ENCODE results near the gene NUP107. TPM values are rescaled to one million over a fixed set of nuclear protein-coding genes. Genes with fewer than 3 reads are reported as not detected.

NUP107 gene
- total RNA-seq, 4 donors from 2014 or later: 6.4 to 29.2 (median 22.6) TPM

- whole genome bisulfite sequencing, 2 donors (ENCODE audit: low coverage in 1 of 2): 91 to 100% methylated on average over 1 of the region's 1 CpG
- DNase-seq: no peak
- H3K27me3 ChIP-seq: no peaks in the 10 kb centered on the region
- H3K4me1 ChIP-seq: peaks cover 0 to 70% (median 25%) of the 10 kb centered on the region in 4 donors
- H3K4me3 ChIP-seq: no peak overlapping the region
- no peaks in the 10 kb centered on the region for H3K36me3 ChIP-seq
- in situ Hi-C loops (cut with MboI; ENCODE audit: low pct_ligation_motif_present in 1 of 4, low pct_unique_long_range_greater_than_20kb in 1 of 4, low sequenced_read_pairs in 3 of 4): no loop called here
- H3K9me3 ChIP-seq: no peaks in the 10 kb centered on the region
- no peak overlapping the region for H3K27ac ChIP-seq
- TF ChIP-seq EP300 (IDR thresholded peaks at IDR 0.05; ENCODE audit: low read depth) (no peak), POLR2AphosphoS5 (IDR thresholded peaks at IDR 0.05) (no peak), POLR2A (IDR thresholded peaks at IDR 0.05) (no peak), CTCF (IDR thresholded peaks at IDR 0.05) (no peak)
- intact Hi-C loops (cut with DNase I; ENCODE audit: low total_unique reads): no loop called here
These were observed 47.4 kb upstream of the NUP107 start for GRCh38 chr12:68639396-68639767.

GRCh38 chr12:68641138-68641537 lies 45.6 kb upstream of the NUP107 start:
- intact Hi-C loops (cut with DNase I; ENCODE audit: low total_unique reads) (no loop called here), in situ Hi-C loops (cut with MboI; ENCODE audit: low pct_ligation_motif_present in 1 of 4, low pct_unique_long_range_greater_than_20kb in 1 of 4, low sequenced_read_pairs in 3 of 4) (no loop called here)
- Histone ChIP-seq H3K27ac (peak overlapping the region in 1 of 4 donors; percentile 18), H3K36me3 (no peaks in the 10 kb centered on the region), H3K4me3 (no peak overlapping the region), H3K27me3 (no peaks in the 10 kb centered on the region), H3K4me1 (peaks cover 0 to 58% (median 22%) of the 10 kb centered on the region in 4 donors), H3K9me3 (no peaks in the 10 kb centered on the region)
- TF ChIP-seq POLR2A (IDR thresholded peaks at IDR 0.05): no peak
- no peak for TF ChIP-seq EP300 (IDR thresholded peaks at IDR 0.05; ENCODE audit: low read depth)
- TF ChIP-seq CTCF (IDR thresholded peaks at IDR 0.05): no peak
- TF ChIP-seq POLR2AphosphoS5 (IDR thresholded peaks at IDR 0.05): no peak
- 44 to 50% methylated on average over 5 of the region's 5 CpGs for WGBS, 2 donors (ENCODE audit: low coverage in 1 of 2)
- peak; percentile 34 for DNase-seq

- intact Hi-C loops (cut with DNase I; ENCODE audit: low total_unique reads): no loop called here
- Histone ChIP-seq H3K4me3 (no peak overlapping the region), H3K27ac (no peak overlapping the region), H3K9me3 (no peaks in the 10 kb centered on the region), H3K27me3 (no peaks in the 10 kb centered on the region), H3K36me3 (peaks cover 0 to 14% (median 5%) of the 10 kb centered on the region in 4 donors), H3K4me1 (peaks cover 5 to 37% (median 7%) of the 10 kb centered on the region in 4 donors)
- DNase-seq: no peak
- in situ Hi-C loops (cut with MboI; ENCODE audit: low pct_ligation_motif_present in 1 of 4, low pct_unique_long_range_greater_than_20kb in 1 of 4, low sequenced_read_pairs in 3 of 4): no loop called here
- WGBS, 2 donors (ENCODE audit: low coverage in 1 of 2): 86 to 94% methylated on average over 1 to 5 of the region's 5 CpGs
- TF ChIP-seq CTCF (IDR thresholded peaks at IDR 0.05) (no peak), POLR2AphosphoS5 (IDR thresholded peaks at IDR 0.05) (no peak), EP300 (IDR thresholded peaks at IDR 0.05; ENCODE audit: low read depth) (no peak), POLR2A (IDR thresholded peaks at IDR 0.05) (no peak)
These were observed 40.3 kb upstream of the NUP107 start for GRCh38 chr12:68646484-68646883.

GRCh38 chr12:68647507-68647906 lies 39.3 kb upstream of the NUP107 start:
- TF ChIP-seq CTCF (IDR thresholded peaks at IDR 0.05) (no peak), EP300 (IDR thresholded peaks at IDR 0.05; ENCODE audit: low read depth) (no peak), POLR2AphosphoS5 (IDR thresholded peaks at IDR 0.05) (no peak), POLR2A (IDR thresholded peaks at IDR 0.05) (no peak)
- intact Hi-C loops (cut with DNase I; ENCODE audit: low total_unique reads) (no loop called here), in situ Hi-C loops (cut with MboI; ENCODE audit: low pct_ligation_motif_present in 1 of 4, low pct_unique_long_range_greater_than_20kb in 1 of 4, low sequenced_read_pairs in 3 of 4) (no loop called here)
- Histone ChIP-seq H3K27me3 (no peaks in the 10 kb centered on the region), H3K9me3 (no peaks in the 10 kb centered on the region), H3K4me1 (peaks cover 5 to 26% (median 7%) of the 10 kb centered on the region in 4 donors), H3K36me3 (peaks cover 0 to 18% (median 8%) of the 10 kb centered on the region in 4 donors), H3K4me3 (no peak overlapping the region), H3K27ac (no peak overlapping the region)
- 80% methylated on average over 1 of the region's 1 CpG; no CpG with 5 or more reads in 1 of the 2 donors for WGBS, 2 donors (ENCODE audit: low coverage in 1 of 2)
- DNase-seq: no peak

All from transverse colon (tissue), 4 donors.